Calu3 (cell line): ENCODE data around the gene IL25. TPM values are rescaled to one million over a fixed set of nuclear protein-coding genes. Genes with fewer than 3 reads are reported as not detected.

Experiments
- BruUV-seq: library from RNA; stranded (reverse); fragments of 400-500 nt; replicated peaks from 2 replicates; lab custom pipeline; 2021; lab: Mats Ljungman, UMichigan
- CTCF ChIA-PET: fragments of 300-600 bp; sonication (Branson Sonifier 250); formaldehyde crosslinking; loops from one replicate; lab custom pipeline; 2022; ENCODE audit warnings: antibody characterized with exemption; lab: Charles Lee
- DNase-seq: peaks from one replicate; pipeline ENCODE4 v3.0.0; 2022
- H3K27ac Mint-ChIP-seq: one replicate; pipeline ENCODE4 v1.8.0; 2022; ENCODE audit warnings: mixed read lengths; ENCODE audit not compliant: unreplicated experiment
- H3K27me3 Mint-ChIP-seq: one replicate; pipeline ENCODE4 v1.8.0; 2022; ENCODE audit warnings: mixed read lengths; ENCODE audit not compliant: unreplicated experiment
- H3K36me3 Mint-ChIP-seq: one replicate; pipeline ENCODE4 v1.8.0; 2022; ENCODE audit warnings: mild to moderate bottlenecking, moderate library complexity, mixed read lengths; ENCODE audit not compliant: insufficient read depth, unreplicated experiment
- H3K4me1 Mint-ChIP-seq: one replicate; pipeline ENCODE4 v1.8.0; 2022; ENCODE audit warnings: mild to moderate bottlenecking, low read depth, mixed read lengths; ENCODE audit not compliant: unreplicated experiment
- H3K4me3 Mint-ChIP-seq: one replicate; pipeline ENCODE4 v1.8.0; 2022; ENCODE audit warnings: mild to moderate bottlenecking, low read depth, moderate library complexity, mixed read lengths; ENCODE audit not compliant: unreplicated experiment
- H3K9me3 Mint-ChIP-seq: one replicate; pipeline ENCODE4 v1.8.0; 2022; ENCODE audit warnings: low read depth, mixed read lengths; ENCODE audit not compliant: unreplicated experiment
- intact Hi-C: fragments of 100-400 bp; cut with micrococcal nuclease; formaldehyde crosslinking; loops from one replicate; pipeline ENCODE4 v1.10.0; 2022; ENCODE audit not compliant: unreplicated experiment
- total RNA-seq: library from RNA; stranded (reverse); gene quantifications from 2 replicates; pipeline ENCODE4 v1.2.3, GENCODE V29; 2022
- TF ChIP-seq, protein P1 (sequence below): fragments of 200-600 bp; IDR thresholded peaks from one replicate; pipeline ENCODE4 v1.8.0; 2022; ENCODE audit warnings: antibody characterized with exemption; ENCODE audit not compliant: unreplicated experiment

The IL25 gene
- total RNA-seq, 1 experiment from 2014 or later = not detected

DNA sequence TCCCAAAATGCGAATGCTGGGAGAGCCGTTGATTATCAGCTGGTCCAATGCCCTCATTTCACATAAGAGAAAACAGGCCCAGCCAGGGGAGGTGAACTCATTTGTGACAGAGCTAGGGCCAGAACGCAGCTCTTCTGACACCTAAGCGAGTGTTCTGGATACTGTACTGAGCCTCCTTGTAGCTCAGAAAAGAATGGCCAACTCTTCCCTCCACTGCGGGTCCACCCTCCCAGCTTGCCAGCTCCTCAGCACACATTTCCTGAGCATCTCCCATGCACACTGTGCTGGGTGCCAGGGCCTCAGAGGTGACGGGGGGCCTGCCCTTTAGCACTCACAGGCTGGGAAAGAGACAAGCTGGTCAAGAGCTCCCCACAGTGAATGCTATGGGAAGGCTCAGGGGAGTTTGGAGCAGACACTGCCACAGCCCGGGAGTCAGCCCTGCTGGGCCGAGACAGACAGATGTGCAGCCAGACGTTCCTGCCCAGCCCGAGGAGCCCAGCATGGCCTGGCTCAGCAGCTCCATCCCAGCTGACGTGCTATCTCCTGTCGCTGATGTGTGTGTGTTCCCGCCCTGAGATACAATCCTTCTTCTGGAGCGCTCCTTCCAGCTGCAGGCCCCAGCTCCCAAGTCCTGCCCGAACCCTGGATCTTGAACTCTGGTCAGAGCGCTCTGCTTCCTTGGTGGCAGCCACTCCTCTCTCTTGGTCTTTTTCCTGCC is 7.7 kb downstream of the IL25 start:
- TF ChIP-seq, protein P1, sequence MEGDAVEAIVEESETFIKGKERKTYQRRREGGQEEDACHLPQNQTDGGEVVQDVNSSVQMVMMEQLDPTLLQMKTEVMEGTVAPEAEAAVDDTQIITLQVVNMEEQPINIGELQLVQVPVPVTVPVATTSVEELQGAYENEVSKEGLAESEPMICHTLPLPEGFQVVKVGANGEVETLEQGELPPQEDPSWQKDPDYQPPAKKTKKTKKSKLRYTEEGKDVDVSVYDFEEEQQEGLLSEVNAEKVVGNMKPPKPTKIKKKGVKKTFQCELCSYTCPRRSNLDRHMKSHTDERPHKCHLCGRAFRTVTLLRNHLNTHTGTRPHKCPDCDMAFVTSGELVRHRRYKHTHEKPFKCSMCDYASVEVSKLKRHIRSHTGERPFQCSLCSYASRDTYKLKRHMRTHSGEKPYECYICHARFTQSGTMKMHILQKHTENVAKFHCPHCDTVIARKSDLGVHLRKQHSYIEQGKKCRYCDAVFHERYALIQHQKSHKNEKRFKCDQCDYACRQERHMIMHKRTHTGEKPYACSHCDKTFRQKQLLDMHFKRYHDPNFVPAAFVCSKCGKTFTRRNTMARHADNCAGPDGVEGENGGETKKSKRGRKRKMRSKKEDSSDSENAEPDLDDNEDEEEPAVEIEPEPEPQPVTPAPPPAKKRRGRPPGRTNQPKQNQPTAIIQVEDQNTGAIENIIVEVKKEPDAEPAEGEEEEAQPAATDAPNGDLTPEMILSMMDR = no peak
- no peak for DNase-seq
- CTCF ChIA-PET = interaction anchor here (0.9 to 1.4 kb wide), 7 partner anchors 13 to 260 kb away, joined by 3 to 6 read pairs (median 4); no protein-coding TSS in a partner anchor
- BruUV-seq = no TSS peak
- intact Hi-C loops = loop anchor here (1.0 kb wide), 2 partner anchors 52 to 115 kb away; no protein-coding TSS in a partner anchor
- Mint-ChIP-seq H3K36me3 (no peaks in the 10 kb centered on the region), H3K27ac (no peak overlapping the region), H3K27me3 (peaks cover 100% of the 10 kb centered on the region), H3K9me3 (no peaks in the 10 kb centered on the region), H3K4me3 (no peak overlapping the region), H3K4me1 (no peaks in the 10 kb centered on the region)

DNA sequence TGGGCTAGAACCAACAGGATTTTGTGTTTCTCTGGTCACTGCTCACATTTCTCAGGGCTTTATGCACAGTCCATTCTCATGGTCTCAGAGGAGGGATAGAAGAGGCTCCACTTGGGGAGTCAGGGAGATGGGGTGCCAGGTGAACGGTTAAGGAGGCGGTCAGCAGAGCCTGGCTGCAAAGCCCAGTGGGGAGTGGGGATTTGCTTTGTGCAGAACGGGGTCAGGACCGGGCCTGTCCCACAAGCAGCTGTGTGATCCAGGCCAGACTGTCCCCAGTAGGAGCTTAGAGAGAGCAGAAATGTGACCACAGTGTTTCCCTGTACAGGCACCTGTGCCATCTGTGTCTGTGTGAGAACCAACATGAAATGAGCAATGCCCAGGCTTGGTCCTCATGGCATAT is 8.4 kb downstream of the IL25 start:
- no peak overlapping the region for H3K27ac Mint-ChIP-seq
- H3K27me3 Mint-ChIP-seq = peaks cover 100% of the 10 kb centered on the region
- no TSS peak for BruUV-seq
- DNase-seq = no peak
- intact Hi-C loops = loop anchor here (1.0 kb wide), 2 partner anchors 53 to 116 kb away; no protein-coding TSS in a partner anchor
- H3K36me3 Mint-ChIP-seq = no peaks in the 10 kb centered on the region
- H3K4me3 Mint-ChIP-seq = no peak overlapping the region
- TF ChIP-seq, protein P1 = no peak
- CTCF ChIA-PET = interaction anchor here (0.9 to 1.4 kb wide), 4 partner anchors 14 to 116 kb away, joined by 3 to 5 read pairs (median 4); no protein-coding TSS in a partner anchor
- no peaks in the 10 kb centered on the region for H3K9me3 Mint-ChIP-seq
- H3K4me1 Mint-ChIP-seq = no peaks in the 10 kb centered on the region

DNA sequence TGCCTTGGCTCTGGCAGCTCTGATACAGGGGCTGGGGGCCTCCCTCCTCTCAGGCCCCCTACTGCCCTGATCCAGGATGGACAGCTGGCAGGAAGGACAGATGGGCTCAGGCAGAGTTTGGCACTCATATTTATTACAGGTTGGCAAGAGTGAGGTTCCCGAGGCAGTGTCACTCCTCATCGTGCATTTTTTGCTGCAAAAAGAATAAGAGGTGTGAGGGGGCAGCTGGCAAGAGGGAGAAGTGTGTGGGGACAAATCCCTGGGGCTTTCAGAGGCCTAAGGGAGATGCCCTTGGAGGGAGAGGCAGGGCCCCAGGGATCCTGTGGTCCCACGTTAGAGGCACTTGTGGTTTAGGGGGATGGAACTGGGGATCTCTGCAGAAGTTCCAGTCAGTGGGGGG is 9.3 kb downstream of the IL25 start:
- no peak for DNase-seq
- TF ChIP-seq, protein P1 = no peak
- H3K36me3 Mint-ChIP-seq = no peaks in the 10 kb centered on the region
- H3K4me3 Mint-ChIP-seq = no peak overlapping the region
- H3K4me1 Mint-ChIP-seq = no peaks in the 10 kb centered on the region
- intact Hi-C loops = no loop called here
- CTCF ChIA-PET = no interaction called here
- BruUV-seq = no TSS peak
- no peak overlapping the region for H3K27ac Mint-ChIP-seq
- H3K9me3 Mint-ChIP-seq = no peaks in the 10 kb centered on the region
- H3K27me3 Mint-ChIP-seq = peaks cover 100% of the 10 kb centered on the region

DNA sequence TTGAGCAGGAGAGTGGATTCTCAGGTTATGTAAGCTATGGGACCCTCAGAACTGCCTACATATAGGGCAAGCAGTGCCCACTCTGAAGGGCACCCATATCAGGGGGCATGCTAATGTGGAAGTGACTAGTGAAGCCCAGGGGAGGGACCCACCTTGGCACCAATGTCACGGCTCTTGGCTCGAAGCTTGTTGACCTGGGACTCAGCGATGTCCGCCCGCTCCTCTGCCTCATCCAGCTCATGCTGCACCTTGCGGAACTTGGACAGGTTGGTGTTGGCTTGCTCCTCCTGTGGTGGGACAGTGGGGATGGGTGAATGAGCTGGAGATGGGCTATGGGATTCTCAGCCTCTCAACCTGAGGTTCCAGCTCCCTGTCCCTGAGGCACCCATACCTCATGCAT is 9.7 kb downstream of the IL25 start:
- TF ChIP-seq, protein P1 = no peak
- H3K4me1 Mint-ChIP-seq = no peaks in the 10 kb centered on the region
- CTCF ChIA-PET = interaction anchor here (0.7 kb wide), 1 partner anchor 81 kb away, joined by 3 read pairs; no protein-coding TSS in a partner anchor
- no TSS peak for BruUV-seq
- intact Hi-C loops = no loop called here
- no peaks in the 10 kb centered on the region for H3K9me3 Mint-ChIP-seq
- no peak overlapping the region for H3K27ac Mint-ChIP-seq
- no peak for DNase-seq
- H3K27me3 Mint-ChIP-seq = peaks cover 100% of the 10 kb centered on the region
- no peaks in the 10 kb centered on the region for H3K36me3 Mint-ChIP-seq
- H3K4me3 Mint-ChIP-seq = no peak overlapping the region
